Activated naive CD4-positive, alpha-beta T cell treated with anti-CD3 and anti-CD28 coated beads, Interleukin-2, amount 50 U/mL, for 24 hours (primary cell): Measurements from ENCODE around the gene LYZ.

Experiments used
- H3K27ac Mint-ChIP-seq: one replicate; pipeline ENCODE4 v1.8.0; 2021; ENCODE audit warnings: mild to moderate bottlenecking, mixed read lengths
- H3K27me3 Mint-ChIP-seq: one replicate; pipeline ENCODE4 v1.8.0; 2021; ENCODE audit warnings: mixed read lengths
- H3K36me3 Mint-ChIP-seq: one replicate; pipeline ENCODE4 v1.8.0; 2021; ENCODE audit warnings: mixed read lengths
- H3K4me1 Mint-ChIP-seq: one replicate; pipeline ENCODE4 v1.8.0; 2021; ENCODE audit warnings: mixed read lengths
- H3K4me3 Mint-ChIP-seq: one replicate; pipeline ENCODE4 v1.8.0; 2021; ENCODE audit warnings: mild to moderate bottlenecking, mixed read lengths
- H3K9me3 Mint-ChIP-seq: one replicate; pipeline ENCODE4 v1.8.0; 2021; ENCODE audit warnings: mixed read lengths

The LYZ gene

GRCh38 chr12:69331909-69332684 is 16.1 kb upstream of the LYZ start:
- Mint-ChIP-seq H3K27me3 (no peaks in the 10 kb centered on the region), H3K4me3 (peak overlapping the region; percentile 92), H3K27ac (peak overlapping the region; percentile 97), H3K9me3 (no peaks in the 10 kb centered on the region), H3K4me1 (peaks cover 67% of the 10 kb centered on the region), H3K36me3 (peaks cover 3% of the 10 kb centered on the region)

- Mint-ChIP-seq H3K4me3 (peak overlapping the region; percentile 92), H3K4me1 (peaks cover 65% of the 10 kb centered on the region), H3K36me3 (no peaks in the 10 kb centered on the region), H3K9me3 (no peaks in the 10 kb centered on the region), H3K27me3 (no peaks in the 10 kb centered on the region), H3K27ac (peak overlapping the region; percentile 97)
These were observed 15.3 kb upstream of the LYZ start for GRCh38 chr12:69332815-69333358.

GRCh38 chr12:69334158-69334557 is 14.0 kb upstream of the LYZ start:
- Mint-ChIP-seq H3K4me1 (peaks cover 52% of the 10 kb centered on the region), H3K4me3 (peak overlapping the region; percentile 44), H3K36me3 (no peaks in the 10 kb centered on the region), H3K27ac (peak overlapping the region; percentile 73), H3K27me3 (no peaks in the 10 kb centered on the region), H3K9me3 (no peaks in the 10 kb centered on the region)

GRCh38 chr12:69337311-69338090 is 10.7 kb upstream of the LYZ start:
- no peaks in the 10 kb centered on the region for H3K36me3 Mint-ChIP-seq

GRCh38 chr12:69338120-69338859 is 9.9 kb upstream of the LYZ start:
- Mint-ChIP-seq H3K9me3 (no peaks in the 10 kb centered on the region), H3K27me3 (no peaks in the 10 kb centered on the region), H3K27ac (no peak overlapping the region), H3K4me3 (no peak overlapping the region), H3K4me1 (peaks cover 24% of the 10 kb centered on the region), H3K36me3 (no peaks in the 10 kb centered on the region)

More at GRCh38 chr12:69337311-69338090, 10.7 kb upstream of the LYZ start:
- no peaks in the 10 kb centered on the region for H3K9me3 Mint-ChIP-seq
- H3K4me3 Mint-ChIP-seq, result no peak overlapping the region
- no peak overlapping the region for H3K27ac Mint-ChIP-seq
- H3K4me1 Mint-ChIP-seq, result peaks cover 32% of the 10 kb centered on the region
- no peaks in the 10 kb centered on the region for H3K27me3 Mint-ChIP-seq

GRCh38 chr12:69338936-69339335 is 9.2 kb upstream of the LYZ start:
- Mint-ChIP-seq H3K4me1 (peaks cover 17% of the 10 kb centered on the region), H3K9me3 (no peaks in the 10 kb centered on the region), H3K27me3 (no peaks in the 10 kb centered on the region), H3K4me3 (no peak overlapping the region), H3K27ac (no peak overlapping the region), H3K36me3 (no peaks in the 10 kb centered on the region)

- Mint-ChIP-seq H3K27me3 (no peaks in the 10 kb centered on the region), H3K27ac (peak overlapping the region; percentile 4), H3K36me3 (no peaks in the 10 kb centered on the region), H3K9me3 (no peaks in the 10 kb centered on the region), H3K4me3 (no peak overlapping the region), H3K4me1 (peaks cover 7% of the 10 kb centered on the region)
These were observed 8.2 kb upstream of the LYZ start for GRCh38 chr12:69339999-69340398.

- H3K27me3 Mint-ChIP-seq, result no peaks in the 10 kb centered on the region
- no peaks in the 10 kb centered on the region for H3K9me3 Mint-ChIP-seq
- H3K4me3 Mint-ChIP-seq, result no peak overlapping the region
- H3K36me3 Mint-ChIP-seq, result no peaks in the 10 kb centered on the region
- H3K4me1 Mint-ChIP-seq, result peaks cover 4% of the 10 kb centered on the region
- H3K27ac Mint-ChIP-seq, result no peak overlapping the region
These were observed 6.9 kb upstream of the LYZ start for GRCh38 chr12:69341328-69341727.

GRCh38 chr12:69342421-69342820 is 5.8 kb upstream of the LYZ start:
- Mint-ChIP-seq H3K4me3 (no peak overlapping the region), H3K9me3 (no peaks in the 10 kb centered on the region), H3K36me3 (no peaks in the 10 kb centered on the region), H3K27me3 (no peaks in the 10 kb centered on the region), H3K27ac (no peak overlapping the region), H3K4me1 (peaks cover 3% of the 10 kb centered on the region)

- H3K27me3 Mint-ChIP-seq, result no peaks in the 10 kb centered on the region
- no peaks in the 10 kb centered on the region for H3K9me3 Mint-ChIP-seq
- no peaks in the 10 kb centered on the region for H3K36me3 Mint-ChIP-seq
- no peak overlapping the region for H3K27ac Mint-ChIP-seq
- peaks cover 5% of the 10 kb centered on the region for H3K4me1 Mint-ChIP-seq
- no peak overlapping the region for H3K4me3 Mint-ChIP-seq
These were observed 4.8 kb upstream of the LYZ start for GRCh38 chr12:69343357-69343756.

GRCh38 chr12:69343885-69344612 is 4.1 kb upstream of the LYZ start:
- H3K4me3 Mint-ChIP-seq, result no peak overlapping the region
- H3K27ac Mint-ChIP-seq, result no peak overlapping the region
- H3K27me3 Mint-ChIP-seq, result no peaks in the 10 kb centered on the region
- H3K4me1 Mint-ChIP-seq, result peaks cover 6% of the 10 kb centered on the region
- H3K9me3 Mint-ChIP-seq, result no peaks in the 10 kb centered on the region
- H3K36me3 Mint-ChIP-seq, result no peaks in the 10 kb centered on the region

- H3K9me3 Mint-ChIP-seq, result no peaks in the 10 kb centered on the region
- no peak overlapping the region for H3K27ac Mint-ChIP-seq
- H3K4me1 Mint-ChIP-seq, result peaks cover 6% of the 10 kb centered on the region
- H3K36me3 Mint-ChIP-seq, result no peaks in the 10 kb centered on the region
- H3K27me3 Mint-ChIP-seq, result no peaks in the 10 kb centered on the region
- no peak overlapping the region for H3K4me3 Mint-ChIP-seq
These were observed 3.1 kb upstream of the LYZ start for GRCh38 chr12:69345077-69345476.

GRCh38 chr12:69345742-69346141 is 2.4 kb upstream of the LYZ start:
- Mint-ChIP-seq H3K4me3 (no peak overlapping the region), H3K9me3 (no peaks in the 10 kb centered on the region), H3K27ac (no peak overlapping the region), H3K36me3 (no peaks in the 10 kb centered on the region), H3K4me1 (peaks cover 6% of the 10 kb centered on the region), H3K27me3 (no peaks in the 10 kb centered on the region)

GRCh38 chr12:69350002-69350626 is 1.9 kb downstream of the LYZ start:
- Mint-ChIP-seq H3K4me3 (no peak overlapping the region), H3K4me1 (peaks cover 6% of the 10 kb centered on the region), H3K36me3 (no peaks in the 10 kb centered on the region), H3K9me3 (no peaks in the 10 kb centered on the region), H3K27ac (no peak overlapping the region), H3K27me3 (no peaks in the 10 kb centered on the region)

GRCh38 chr12:69350777-69351176 is 2.6 kb downstream of the LYZ start:
- H3K9me3 Mint-ChIP-seq, result no peaks in the 10 kb centered on the region
- no peak overlapping the region for H3K4me3 Mint-ChIP-seq
- peaks cover 6% of the 10 kb centered on the region for H3K4me1 Mint-ChIP-seq
- no peaks in the 10 kb centered on the region for H3K36me3 Mint-ChIP-seq
- no peak overlapping the region for H3K27ac Mint-ChIP-seq
- H3K27me3 Mint-ChIP-seq, result no peaks in the 10 kb centered on the region
